ENCODE data around the gene PTAFR. TPM values are rescaled to one million over a fixed set of nuclear protein-coding genes. Genes with fewer than 3 reads are reported as not detected.

The PTAFR gene
- total RNA-seq, 6 experiments from 2014 or later = 0.90 to 5.2 (median 1.9) TPM

- no peaks in the 10 kb centered on the region for H3K9me3 ChIP-seq
- H3K27ac ChIP-seq = peak overlapping the region in 2 of 3 donors; percentile 37 to 51
- H3K4me3 ChIP-seq = no peak overlapping the region
- TF ChIP-seq CTCF (IDR thresholded peaks at IDR 0.05) (no peak), POLR2A (IDR thresholded peaks at IDR 0.05) (no peak)
- ATAC-seq (peak; percentile 43 to 66 (median 56)), DNase-seq (no peak)
- no peaks in the 10 kb centered on the region for H3K27me3 ChIP-seq
- intact Hi-C loops (cut with DNase I) = no loop called here
- no peaks in the 10 kb centered on the region for H3K36me3 ChIP-seq
- H3K4me1 ChIP-seq = no peaks in the 10 kb centered on the region
- 28% methylated on average over 7 of the region's 8 CpGs for WGBS (ENCODE audit: insufficient coverage, low coverage, low lambda C conversion rate, missing lambda C conversion rate)
Measured at GRCh38 chr1:28172713-28173150, 3.8 kb downstream of the PTAFR start.

- Histone ChIP-seq H3K4me1 (no peaks in the 10 kb centered on the region), H3K27me3 (no peaks in the 10 kb centered on the region), H3K27ac (no peak overlapping the region), H3K4me3 (no peak overlapping the region), H3K36me3 (no peaks in the 10 kb centered on the region), H3K9me3 (no peaks in the 10 kb centered on the region)
- 83% methylated on average over 3 of the region's 7 CpGs for WGBS (ENCODE audit: insufficient coverage, low coverage, low lambda C conversion rate, missing lambda C conversion rate)
- intact Hi-C loops (cut with DNase I) = no loop called here
- DNase-seq (no peak), ATAC-seq (no peak)
- TF ChIP-seq CTCF (IDR thresholded peaks at IDR 0.05) (no peak), POLR2A (IDR thresholded peaks at IDR 0.05) (no peak)
Measured at GRCh38 chr1:28171246-28171645, 5.2 kb downstream of the PTAFR start.

GRCh38 chr1:28170001-28170596 is 6.4 kb downstream of the PTAFR start:
- DNase-seq = no peak
- Histone ChIP-seq H3K36me3 (no peaks in the 10 kb centered on the region), H3K9me3 (no peaks in the 10 kb centered on the region), H3K27me3 (no peaks in the 10 kb centered on the region), H3K4me1 (no peaks in the 10 kb centered on the region), H3K4me3 (no peak overlapping the region), H3K27ac (no peak overlapping the region)
- TF ChIP-seq CTCF (IDR thresholded peaks at IDR 0.05) (no peak), POLR2A (IDR thresholded peaks at IDR 0.05) (no peak)
- peak in 2 of 4 donors; percentile 22 to 73 for ATAC-seq
- 67% methylated on average over 2 of the region's 2 CpGs for WGBS (ENCODE audit: insufficient coverage, low coverage, low lambda C conversion rate, missing lambda C conversion rate)
- intact Hi-C loops (cut with DNase I) = no loop called here

- intact Hi-C loops (cut with DNase I) = no loop called here
- Histone ChIP-seq H3K27me3 (no peaks in the 10 kb centered on the region), H3K9me3 (no peaks in the 10 kb centered on the region), H3K4me1 (peaks cover 0 to 3% (median 0%) of the 10 kb centered on the region in 4 donors), H3K4me3 (no peak overlapping the region), H3K36me3 (no peaks in the 10 kb centered on the region), H3K27ac (no peak overlapping the region)
- no peak for TF ChIP-seq CTCF (IDR thresholded peaks at IDR 0.05)
- TF ChIP-seq POLR2A (IDR thresholded peaks at IDR 0.05) = no peak
- ATAC-seq (peak in 3 of 4 donors; percentile 17 to 34 (median 30)), DNase-seq (no peak)
- WGBS (ENCODE audit: insufficient coverage, low coverage, low lambda C conversion rate, missing lambda C conversion rate) = 67% methylated on average over 1 of the region's 4 CpGs
Measured at GRCh38 chr1:28163496-28164161, 12.9 kb downstream of the PTAFR start.

Measured in right lobe of liver (tissue), 6 donors.